Measurements from ENCODE around the gene ZNF429. TPM values are rescaled to one million over a fixed set of nuclear protein-coding genes. Genes with fewer than 3 reads are reported as not detected.

ZNF429 gene
- total and polyA plus RNA-seq, 2 donors (not counting 3 experiments of a cell fraction or from before 2014, with no cell fraction given): 2.1 to 2.6 TPM

- Histone ChIP-seq H3K27ac (ENCODE audit: insufficient read depth, low read depth, low read length) (no peak overlapping the region), H3K4me2 (ENCODE audit: insufficient read depth, low read length) (no peak overlapping the region), H3K9me3 (replicated peaks; ENCODE audit: control insufficient read depth, insufficient read depth, low read length) (peaks cover 12% of the 10 kb centered on the region), H3K27me3 (ENCODE audit: control insufficient read depth in 2 of 2, insufficient read depth in 2 of 2, low read length in 2 of 2) (no peaks in the 10 kb centered on the region), H4K20me1 (replicated peaks; ENCODE audit: control insufficient read depth, extremely low read depth, insufficient read depth, low read length) (no peaks in the 10 kb centered on the region), H3K9ac (replicated peaks; ENCODE audit: extremely low read depth, insufficient read depth, low read length) (no peak overlapping the region), H2AFZ (ENCODE audit: low read depth, low read length) (no peak overlapping the region), H3K4me3 (replicated peaks in 1 of 3; ENCODE audit: insufficient read depth in 1 of 3, low read depth in 1 of 3, low read length in 3 of 3) (no peak overlapping the region), H3K4me1 (ENCODE audit: control insufficient read depth, extremely low read depth, insufficient read depth, low read length) (no peaks in the 10 kb centered on the region), H3K79me2 (ENCODE audit: control insufficient read depth, insufficient read depth, low read length) (no peaks in the 10 kb centered on the region), H3K36me3 (ENCODE audit: control insufficient read depth in 2 of 2, extremely low read depth in 1 of 2, insufficient read depth in 2 of 2, low read length in 2 of 2) (no peaks in the 10 kb centered on the region), H3K9me1 (replicated peaks; ENCODE audit: control insufficient read depth, extremely low read depth, insufficient read depth, low read length) (no peaks in the 10 kb centered on the region)
- no TSS peak for BruUV-seq (replicated peaks)
- ChIA-PET CTCF (no interaction called here), POLR2A (no interaction called here)
- dilution Hi-C loops (cut with MboI; ENCODE audit: extremely low pct_ligation_motif_present, low sequenced_read_pairs) (no loop called here), intact Hi-C loops (cut with micrococcal nuclease) (no loop called here)
- TF ChIP-seq POLR2AphosphoS5 (IDR thresholded peaks at IDR 0.05; ENCODE audit: insufficient read depth, low read depth, low read length) (no peak), MAX (IDR thresholded peaks at IDR 0.05; ENCODE audit: insufficient read depth, insufficient read length) (no peak), GATA2 (IDR thresholded peaks at IDR 0.05; ENCODE audit: insufficient read depth, insufficient read length, low read depth, low read length) (no peak), MYC (IDR thresholded peaks at IDR 0.05; ENCODE audit: low read depth, low read length) (no peak), FOS (IDR thresholded peaks at IDR 0.05; ENCODE audit: borderline replicate concordance, insufficient read depth, low read length) (no peak)
- DNase-seq (ENCODE audit: low read depth, low spot score): no peak
- no peak for FAIRE-seq
Measured at GRCh38 chr19:21571316-21571715, 65.9 kb downstream of the ZNF429 start.

GRCh38 chr19:21574607-21575006 lies 69.2 kb downstream of the ZNF429 start:
- ChIA-PET POLR2A (no interaction called here), CTCF (interaction anchor here (1.4 kb wide), 1 partner anchor 11 kb away, joined by 4 read pairs; no protein-coding TSS in a partner anchor)
- Histone ChIP-seq H2AFZ (ENCODE audit: low read depth, low read length) (no peak overlapping the region), H3K4me2 (ENCODE audit: insufficient read depth, low read length) (no peak overlapping the region), H3K4me1 (ENCODE audit: control insufficient read depth, extremely low read depth, insufficient read depth, low read length) (no peaks in the 10 kb centered on the region), H3K79me2 (ENCODE audit: control insufficient read depth, insufficient read depth, low read length) (no peaks in the 10 kb centered on the region), H3K36me3 (ENCODE audit: control insufficient read depth in 2 of 2, extremely low read depth in 1 of 2, insufficient read depth in 2 of 2, low read length in 2 of 2) (no peaks in the 10 kb centered on the region), H3K4me3 (replicated peaks in 1 of 3; ENCODE audit: insufficient read depth in 1 of 3, low read depth in 1 of 3, low read length in 3 of 3) (no peak overlapping the region), H3K27ac (ENCODE audit: insufficient read depth, low read depth, low read length) (no peak overlapping the region), H4K20me1 (replicated peaks; ENCODE audit: control insufficient read depth, extremely low read depth, insufficient read depth, low read length) (no peaks in the 10 kb centered on the region), H3K9ac (replicated peaks; ENCODE audit: extremely low read depth, insufficient read depth, low read length) (no peak overlapping the region), H3K9me1 (replicated peaks; ENCODE audit: control insufficient read depth, extremely low read depth, insufficient read depth, low read length) (no peaks in the 10 kb centered on the region), H3K9me3 (replicated peaks; ENCODE audit: control insufficient read depth, insufficient read depth, low read length) (peaks cover 11% of the 10 kb centered on the region), H3K27me3 (ENCODE audit: control insufficient read depth in 2 of 2, insufficient read depth in 2 of 2, low read length in 2 of 2) (no peaks in the 10 kb centered on the region)
- no TSS peak for BruUV-seq (replicated peaks)
- intact Hi-C loops (cut with micrococcal nuclease) (no loop called here), dilution Hi-C loops (cut with MboI; ENCODE audit: extremely low pct_ligation_motif_present, low sequenced_read_pairs) (no loop called here)
- no peak for DNase-seq (ENCODE audit: low read depth, low spot score)
- FAIRE-seq: no peak
- TF ChIP-seq GATA2 (IDR thresholded peaks at IDR 0.05; ENCODE audit: insufficient read depth, insufficient read length, low read depth, low read length) (no peak), POLR2AphosphoS5 (IDR thresholded peaks at IDR 0.05; ENCODE audit: insufficient read depth, low read depth, low read length) (no peak), FOS (IDR thresholded peaks at IDR 0.05; ENCODE audit: borderline replicate concordance, insufficient read depth, low read length) (no peak), EZH2 (IDR thresholded peaks at IDR 0.05; ENCODE audit: borderline replicate concordance, low read depth, low read length, severe bottlenecking) (no peak), CTCF (IDR thresholded peaks at IDR 0.05; ENCODE audit: extremely low read depth in 1 of 2, insufficient read depth in 1 of 2, low read depth in 1 of 2, low read length in 2 of 2) (no peak), MYC (IDR thresholded peaks at IDR 0.05; ENCODE audit: low read depth, low read length) (no peak), MAX (IDR thresholded peaks at IDR 0.05; ENCODE audit: insufficient read depth, insufficient read length) (no peak)

Measured in endothelial cell of umbilical vein (primary cell).